Coronary artery (tissue), 2 donors: ENCODE measurements around the gene WDR82.

Source experiments
- DNase-seq: peaks from one replicate; pipeline ENCODE4 v3.0.0-alpha.2; 2017; ENCODE audit warnings: low spot score
- H3K27ac ChIP-seq, 2 donors: fragments of 200-600 bp; sonication (generic); one replicate each; pipeline ENCODE4 v1.5.1; 2016 to 2019
- H3K4me3 ChIP-seq: fragments of 200-600 bp; sonication (generic); 2 replicates; pipeline ENCODE4 v1.5.1; 2016; ENCODE audit warnings: mild to moderate bottlenecking, moderate library complexity
- CTCF ChIP-seq: fragments of 200-600 bp; sonication (generic); IDR thresholded peaks from one replicate; pipeline ENCODE4 v1.5.1; 2019; ENCODE audit warnings: antibody characterized with exemption

The WDR82 gene

DNA sequence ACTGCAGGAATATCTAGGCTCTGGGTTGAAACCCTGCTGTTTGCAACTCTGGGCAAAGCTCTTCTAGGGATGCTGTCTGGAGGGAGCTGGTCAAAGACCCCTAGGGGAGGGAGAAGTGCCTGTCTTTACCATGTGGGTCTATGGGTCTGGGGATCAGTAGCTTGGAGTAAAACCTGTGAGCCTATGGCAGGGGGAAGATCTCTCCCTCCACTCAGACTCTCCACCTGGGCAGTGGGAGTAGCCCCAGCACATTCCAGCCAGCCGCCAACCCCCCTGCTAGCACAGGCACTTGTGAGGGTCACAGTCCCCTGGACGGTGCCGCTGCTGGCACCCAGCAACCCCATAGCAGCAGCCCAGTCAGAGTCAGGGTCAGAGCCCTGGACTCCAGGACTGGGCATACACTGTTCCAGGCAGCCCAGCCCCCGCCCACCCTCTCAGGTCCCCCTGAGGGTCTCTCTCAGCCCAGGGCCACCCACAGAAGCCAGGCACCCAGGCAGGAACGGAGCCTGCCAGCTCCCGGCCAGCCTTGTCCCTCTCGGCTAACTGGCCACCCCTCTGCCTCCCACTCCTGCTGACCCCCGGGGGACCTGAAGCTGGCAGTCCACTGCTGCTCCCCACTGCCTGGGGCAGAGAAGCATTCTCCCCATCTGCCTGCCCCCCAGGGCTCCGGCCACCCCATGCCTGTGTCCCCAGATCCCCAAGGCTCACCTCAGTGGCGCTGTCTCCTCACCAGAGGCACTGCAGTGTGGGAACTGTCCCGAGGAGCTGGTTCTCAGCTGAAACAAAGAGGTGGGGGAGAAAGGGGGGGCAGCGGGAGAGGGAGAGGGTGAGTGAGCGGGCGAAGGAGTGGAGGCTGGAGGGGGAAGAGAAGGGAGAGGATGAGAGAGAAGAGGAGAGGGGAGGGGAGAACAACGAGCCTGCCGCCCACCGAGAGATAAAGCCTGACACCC is 20.0 kb upstream of the WDR82 start:
- Histone ChIP-seq H3K27ac (no peak overlapping the region), H3K4me3 (no peak overlapping the region)
- TF ChIP-seq CTCF, result no peak
- no peak for DNase-seq

DNA sequence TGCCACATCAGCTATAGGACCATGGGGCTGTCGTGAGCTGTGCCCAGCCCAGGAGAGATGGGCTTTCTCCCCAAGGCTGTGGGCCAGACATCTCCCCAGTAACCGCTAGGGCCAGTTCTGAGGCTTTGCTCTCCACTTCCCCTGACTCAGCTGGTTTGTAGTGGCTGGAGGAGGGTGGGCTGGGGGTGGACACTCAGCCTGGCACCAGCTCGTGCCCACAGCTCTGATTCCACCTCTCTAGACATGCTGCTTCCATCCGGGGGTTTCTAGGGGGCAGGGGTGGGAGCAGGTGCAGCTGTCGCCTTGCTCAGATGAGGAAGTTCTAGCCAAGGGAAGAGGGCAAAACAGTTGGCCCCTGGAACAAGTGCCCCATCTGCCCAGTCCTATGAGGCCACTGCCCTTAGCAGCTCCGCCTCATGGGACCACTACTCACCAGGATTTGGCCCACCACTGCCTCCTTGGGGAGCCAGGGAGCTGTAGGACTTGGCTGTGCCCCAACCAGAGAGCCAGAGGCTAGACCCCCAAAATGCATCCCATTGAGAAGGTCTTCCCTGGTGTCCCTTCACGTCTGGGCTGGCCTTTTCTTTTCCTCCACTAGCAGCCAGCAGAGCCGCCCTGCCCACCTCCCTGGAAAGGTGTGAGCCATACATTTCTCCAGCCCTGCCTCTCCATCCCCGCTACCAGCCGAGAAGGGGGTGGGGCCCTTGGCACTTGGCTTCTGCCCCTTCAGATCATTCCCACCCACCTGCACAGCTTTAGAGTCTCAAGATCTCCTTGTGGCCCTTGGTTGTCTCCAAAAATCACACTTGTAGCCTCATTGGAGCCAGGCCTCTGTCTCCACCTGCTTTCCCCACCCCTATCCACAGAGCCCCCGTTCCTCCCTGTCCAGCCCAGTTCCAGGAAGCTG is 19.0 kb upstream of the WDR82 start:
- no peak for DNase-seq
- Histone ChIP-seq H3K27ac (no peak overlapping the region), H3K4me3 (no peak overlapping the region)
- no peak for TF ChIP-seq CTCF

- Histone ChIP-seq H3K4me3 (no peak overlapping the region), H3K27ac (no peak overlapping the region)
- no peak for TF ChIP-seq CTCF
- DNase-seq, result no peak
These were observed 17.3 kb upstream of the WDR82 start for GRCh38 chr3:52295671-52296208.

DNA sequence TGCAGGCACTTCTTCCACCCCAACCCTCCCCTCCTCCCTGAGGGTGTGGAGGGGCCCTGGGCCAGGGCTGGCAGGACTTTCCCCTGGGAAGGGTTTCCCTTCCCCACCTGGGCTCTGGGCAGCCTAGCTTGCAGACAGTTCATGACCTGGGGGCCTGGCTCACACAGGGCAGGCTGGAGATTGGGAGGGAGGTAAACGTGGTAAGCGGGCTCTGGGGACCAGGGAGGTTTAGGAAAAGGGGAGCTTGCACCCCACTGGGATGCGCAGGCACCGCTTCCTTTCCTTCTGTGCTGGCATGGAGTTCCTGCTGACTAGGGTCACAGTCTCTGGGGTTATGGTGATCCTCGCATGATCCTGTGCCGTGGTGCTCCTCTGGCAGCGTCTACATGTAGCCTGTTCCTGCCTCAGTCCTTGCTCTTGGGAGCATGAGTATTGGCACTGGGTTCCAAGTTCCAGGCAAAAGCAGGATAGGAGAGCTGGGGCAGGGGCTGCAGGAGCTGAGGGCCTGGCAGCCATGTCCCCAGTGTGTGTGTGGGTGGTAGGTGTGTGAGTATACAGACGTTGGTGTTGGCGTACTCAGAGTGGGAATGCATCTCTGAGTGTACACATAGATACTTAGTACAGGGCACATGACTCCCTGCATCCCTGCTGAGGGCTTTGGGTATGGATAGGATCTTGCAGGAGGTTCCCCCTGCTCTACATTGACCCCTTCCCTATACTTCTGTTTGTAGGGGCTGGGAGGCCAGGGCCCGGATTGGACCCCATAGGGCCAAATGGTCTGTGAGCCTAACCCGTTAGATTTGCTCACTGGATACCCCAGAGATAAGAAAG is 16.1 kb upstream of the WDR82 start:
- DNase-seq, result no peak

DNA sequence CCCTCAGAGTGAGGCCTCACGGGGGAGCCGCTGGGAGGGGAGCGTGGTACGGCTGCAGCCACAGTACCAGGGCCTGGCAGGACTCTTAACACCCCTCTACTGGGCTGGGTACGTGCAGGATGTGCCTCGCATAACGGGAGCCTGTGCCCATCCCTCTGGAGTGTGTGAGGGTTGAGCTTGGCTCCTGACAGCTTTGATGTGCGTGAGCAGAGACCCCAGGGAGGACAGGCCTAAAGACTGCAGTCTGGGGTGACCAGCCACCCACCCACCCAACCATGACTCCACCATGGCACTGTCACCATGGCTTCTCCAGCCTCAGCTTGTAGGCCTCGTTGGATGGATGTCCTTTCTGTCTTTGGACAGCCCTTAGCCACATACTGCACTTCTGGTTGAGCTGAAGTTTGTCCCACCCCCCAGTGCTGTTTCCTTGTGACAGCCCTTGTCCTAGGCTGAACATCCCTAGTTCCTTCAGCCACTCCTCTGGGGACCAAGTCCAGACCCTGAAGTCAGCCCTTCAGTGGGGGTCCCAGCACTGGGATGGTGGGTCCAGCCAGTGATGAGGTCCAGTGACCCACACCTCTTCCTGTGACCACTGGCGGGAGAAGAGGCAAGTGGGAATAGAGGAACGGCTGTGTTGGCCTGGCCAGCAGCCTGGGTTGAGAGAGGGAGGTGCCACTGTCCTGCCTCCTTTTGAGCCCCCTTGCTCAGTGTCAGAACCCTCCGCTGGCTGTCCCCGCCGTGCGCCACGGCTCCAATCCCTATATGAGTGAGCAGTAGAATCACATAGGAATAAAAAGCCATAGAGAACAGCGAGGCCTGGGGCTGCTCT is 15.3 kb upstream of the WDR82 start:
- Histone ChIP-seq H3K27ac (no peak overlapping the region), H3K4me3 (no peak overlapping the region)
- no peak for DNase-seq
- TF ChIP-seq CTCF, result no peak

More for the DNA sequence above, 16.1 kb upstream of the WDR82 start:
- no peak overlapping the region for H3K4me3 ChIP-seq
- no peak overlapping the region for H3K27ac ChIP-seq
- no peak for TF ChIP-seq CTCF
